Activated T-cell treated with anti-CD3 and anti-CD28 coated beads for 48 hours (primary cell): ENCODE data around the gene ANKRD30BL.
"Not testable (repeated sequence)": the region's sequence is repeated elsewhere in the genome, so short reads cannot be mapped to it uniquely, and the experiment has no call there.

Experiments
- DNase-seq: peaks from one replicate; pipeline ENCODE4 v3.0.0-alpha.2; 2020; ENCODE audit warnings: low read depth

Gene ANKRD30BL, protein sequence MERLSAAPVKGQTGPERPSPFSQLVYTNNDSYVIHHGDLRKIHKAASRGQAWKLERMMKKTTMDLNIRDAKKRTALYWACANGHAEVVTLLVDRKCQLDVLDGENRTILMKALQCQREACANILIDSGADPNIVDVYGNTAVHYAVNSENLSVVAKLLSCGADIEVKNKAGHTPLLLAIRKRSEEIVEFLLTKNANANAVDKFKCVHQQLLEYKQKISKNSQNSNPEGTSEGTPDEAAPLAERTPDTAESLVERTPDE

GRCh38 chr2:132161161-132162124 is at the start of gene ANKRD30BL:
ANKRD30BL (minus strand) TSS chr2:132161952; CDS start chr2:132161705, 247 bp downstream.
- not testable (repeated sequence) for DNase-seq

- not testable (repeated sequence) for DNase-seq
Measured at GRCh38 chr2:132202866-132203265, 41.1 kb upstream of the ANKRD30BL start.

DNA sequence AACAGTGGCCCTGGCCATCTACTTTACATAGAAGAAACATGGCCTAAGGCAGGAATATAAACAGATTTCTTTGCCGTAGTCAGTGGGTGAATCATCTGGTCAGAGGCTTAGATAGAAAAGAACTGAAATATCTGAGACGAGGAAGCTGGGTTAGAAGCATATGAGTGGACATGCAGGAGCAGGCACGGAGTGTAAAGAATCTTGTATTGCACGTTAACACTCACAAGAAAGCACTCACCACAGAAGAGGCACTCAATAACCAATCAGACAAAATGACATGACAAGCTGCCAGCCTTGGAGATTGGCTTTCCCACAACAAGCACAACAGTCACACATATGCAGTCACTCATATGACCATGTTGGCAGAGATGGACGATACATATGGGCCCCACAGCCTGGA is 31.1 kb upstream of the ANKRD30BL start:
- not testable (repeated sequence) for DNase-seq

DNA sequence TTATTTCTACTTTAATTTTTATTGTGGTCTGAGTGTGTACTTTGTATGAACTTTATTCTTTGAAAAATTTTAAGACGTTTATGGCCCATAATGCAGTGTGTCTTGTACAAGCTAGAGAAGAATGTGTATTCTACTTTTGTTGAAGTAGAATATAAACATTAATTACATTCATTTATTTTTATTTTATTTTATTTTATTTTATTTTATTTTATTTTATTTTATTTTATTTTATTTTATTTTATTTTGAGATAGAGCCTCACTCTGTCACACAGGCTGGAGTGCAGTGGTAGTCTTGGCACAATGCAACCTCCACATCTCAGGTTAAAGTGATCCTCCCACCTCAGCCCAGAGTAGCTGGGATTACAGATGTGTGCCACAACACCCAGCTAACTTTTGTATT is 5.3 kb upstream of the ANKRD30BL start:
- not testable (repeated sequence) for DNase-seq

DNA sequence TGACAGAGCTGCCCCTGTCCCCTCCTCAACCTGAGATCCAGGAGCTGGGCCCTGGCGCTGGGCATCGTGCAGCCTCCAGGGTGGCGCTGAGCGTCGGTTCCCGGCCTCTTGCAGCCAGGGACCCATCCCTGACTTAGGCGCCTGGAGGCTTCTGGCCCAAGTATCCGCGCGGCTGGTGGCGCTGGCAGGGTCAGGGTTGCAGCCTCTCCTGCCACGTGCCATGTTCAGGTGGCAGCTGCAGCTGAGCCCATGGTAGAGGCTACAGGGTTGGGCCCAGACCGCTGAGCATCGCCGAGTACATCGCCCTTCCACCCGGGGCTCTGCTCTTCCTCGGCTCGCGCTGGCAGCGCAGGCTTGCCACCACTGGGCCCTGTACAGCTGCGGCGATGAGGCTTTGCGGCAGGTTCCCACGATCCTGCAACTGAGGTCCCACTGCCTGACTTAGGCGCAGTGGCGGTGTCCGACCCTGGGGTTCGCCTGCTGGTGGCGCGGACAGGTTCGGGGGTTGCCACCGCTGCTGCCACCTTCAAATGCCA is 441 bp upstream of the ANKRD30BL start:
- DNase-seq = not testable (repeated sequence)

GRCh38 chr2:132146774-132147173 is 15.0 kb downstream of the ANKRD30BL start:
- DNase-seq = peak; percentile 16
